ENCODE data around the gene TUSC1.
"Not testable (repeated sequence)": the region's sequence is repeated elsewhere in the genome, so short reads cannot be mapped to it uniquely, and the experiment has no call there.

The TUSC1 gene

DNA sequence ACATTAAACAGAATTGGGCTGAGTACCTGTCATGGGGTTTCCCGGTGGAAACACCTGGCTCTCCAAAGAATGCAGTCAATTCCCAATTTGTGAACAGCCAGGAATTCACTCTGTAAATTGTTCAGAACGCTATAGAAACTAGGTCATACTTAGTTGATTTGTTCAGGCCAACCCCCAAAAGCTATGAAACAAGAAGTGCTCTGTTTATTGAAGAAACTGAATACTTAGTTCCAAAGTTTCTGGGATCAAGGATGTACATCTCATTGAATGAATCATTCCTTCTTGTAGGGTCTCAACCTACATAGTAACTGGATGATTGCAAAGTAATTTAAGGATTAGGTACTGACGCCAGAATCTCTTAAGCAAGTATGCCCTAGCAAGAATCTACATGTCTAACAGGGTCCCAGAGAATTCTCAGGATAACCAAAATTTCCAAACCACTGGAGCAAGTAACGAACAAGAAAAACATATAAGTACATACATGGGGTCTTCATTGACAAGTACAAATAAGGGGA is 659 bp upstream of the TUSC1 start:
- TF ChIP-seq, protein P1, sequence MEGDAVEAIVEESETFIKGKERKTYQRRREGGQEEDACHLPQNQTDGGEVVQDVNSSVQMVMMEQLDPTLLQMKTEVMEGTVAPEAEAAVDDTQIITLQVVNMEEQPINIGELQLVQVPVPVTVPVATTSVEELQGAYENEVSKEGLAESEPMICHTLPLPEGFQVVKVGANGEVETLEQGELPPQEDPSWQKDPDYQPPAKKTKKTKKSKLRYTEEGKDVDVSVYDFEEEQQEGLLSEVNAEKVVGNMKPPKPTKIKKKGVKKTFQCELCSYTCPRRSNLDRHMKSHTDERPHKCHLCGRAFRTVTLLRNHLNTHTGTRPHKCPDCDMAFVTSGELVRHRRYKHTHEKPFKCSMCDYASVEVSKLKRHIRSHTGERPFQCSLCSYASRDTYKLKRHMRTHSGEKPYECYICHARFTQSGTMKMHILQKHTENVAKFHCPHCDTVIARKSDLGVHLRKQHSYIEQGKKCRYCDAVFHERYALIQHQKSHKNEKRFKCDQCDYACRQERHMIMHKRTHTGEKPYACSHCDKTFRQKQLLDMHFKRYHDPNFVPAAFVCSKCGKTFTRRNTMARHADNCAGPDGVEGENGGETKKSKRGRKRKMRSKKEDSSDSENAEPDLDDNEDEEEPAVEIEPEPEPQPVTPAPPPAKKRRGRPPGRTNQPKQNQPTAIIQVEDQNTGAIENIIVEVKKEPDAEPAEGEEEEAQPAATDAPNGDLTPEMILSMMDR (IDR thresholded peaks at IDR 0.05; ENCODE audit: insufficient read depth, missing control alignments) = no peak
- FAIRE-seq = peak; percentile 25
- no peak for DNase-seq (ENCODE audit: insufficient read length, low spot score)

GRCh38 chr9:25677301-25678146 is 720 bp downstream of the TUSC1 start:
- TF ChIP-seq, protein P1 (IDR thresholded peaks at IDR 0.05; ENCODE audit: insufficient read depth, missing control alignments) = no peak
- FAIRE-seq (no peak), DNase-seq (ENCODE audit: insufficient read length, low spot score) (peak; percentile 44)

DNA sequence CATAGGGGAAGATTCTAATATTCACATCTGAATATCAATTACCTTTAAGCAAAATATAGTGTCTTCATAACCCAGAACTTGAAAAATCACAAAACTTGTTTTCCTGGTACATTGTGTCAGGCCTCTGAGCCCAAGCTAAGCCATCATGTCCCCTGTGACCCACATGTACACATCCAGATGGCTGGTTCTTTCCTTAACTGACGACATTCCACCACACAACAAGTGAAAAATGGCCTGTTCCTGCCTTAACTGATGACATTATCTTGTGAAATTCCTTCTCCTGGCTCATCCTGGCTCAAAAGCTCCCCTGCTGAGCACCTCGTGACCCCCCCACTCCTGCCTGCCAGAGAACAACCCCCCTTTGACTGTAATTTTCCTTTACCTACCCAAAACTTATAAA is 2.4 kb downstream of the TUSC1 start:
- not testable (repeated sequence) for FAIRE-seq

GRCh38 chr9:25658571-25658970 is 19.7 kb downstream of the TUSC1 start:
- TF ChIP-seq, protein P1 (IDR thresholded peaks at IDR 0.05; ENCODE audit: insufficient read depth, missing control alignments) = no peak
- DNase-seq (ENCODE audit: insufficient read length, low spot score) = no peak
- FAIRE-seq = no peak

More for the DNA sequence above, 2.4 kb downstream of the TUSC1 start:
- not testable (repeated sequence) for DNase-seq (ENCODE audit: insufficient read length, low spot score)

- FAIRE-seq = no peak
- DNase-seq (ENCODE audit: insufficient read length, low spot score) = no peak
- TF ChIP-seq, protein P1 (IDR thresholded peaks at IDR 0.05; ENCODE audit: insufficient read depth, missing control alignments) = no peak
Observed at GRCh38 chr9:25654417-25654816, 23.8 kb downstream of the TUSC1 start.

GRCh38 chr9:25648116-25648515 is 30.1 kb downstream of the TUSC1 start:
- FAIRE-seq (no peak), DNase-seq (ENCODE audit: insufficient read length, low spot score) (no peak)
- TF ChIP-seq, protein P1 (IDR thresholded peaks at IDR 0.05; ENCODE audit: insufficient read depth, missing control alignments) = no peak

GRCh38 chr9:25636026-25636425 is 42.2 kb downstream of the TUSC1 start:
- no peak for DNase-seq (ENCODE audit: insufficient read length, low spot score)
- TF ChIP-seq, protein P1 (IDR thresholded peaks at IDR 0.05; ENCODE audit: insufficient read depth, missing control alignments) = no peak
- FAIRE-seq = no peak
